ENCODE measurements around the gene SRP14.

The SRP14 gene

GRCh38 chr15:40052604-40053003, 13.6 kb upstream of the SRP14 start:
- in situ Hi-C loops (cut with MboI; ENCODE audit: low sequenced_read_pairs) = no loop called here

DNA sequence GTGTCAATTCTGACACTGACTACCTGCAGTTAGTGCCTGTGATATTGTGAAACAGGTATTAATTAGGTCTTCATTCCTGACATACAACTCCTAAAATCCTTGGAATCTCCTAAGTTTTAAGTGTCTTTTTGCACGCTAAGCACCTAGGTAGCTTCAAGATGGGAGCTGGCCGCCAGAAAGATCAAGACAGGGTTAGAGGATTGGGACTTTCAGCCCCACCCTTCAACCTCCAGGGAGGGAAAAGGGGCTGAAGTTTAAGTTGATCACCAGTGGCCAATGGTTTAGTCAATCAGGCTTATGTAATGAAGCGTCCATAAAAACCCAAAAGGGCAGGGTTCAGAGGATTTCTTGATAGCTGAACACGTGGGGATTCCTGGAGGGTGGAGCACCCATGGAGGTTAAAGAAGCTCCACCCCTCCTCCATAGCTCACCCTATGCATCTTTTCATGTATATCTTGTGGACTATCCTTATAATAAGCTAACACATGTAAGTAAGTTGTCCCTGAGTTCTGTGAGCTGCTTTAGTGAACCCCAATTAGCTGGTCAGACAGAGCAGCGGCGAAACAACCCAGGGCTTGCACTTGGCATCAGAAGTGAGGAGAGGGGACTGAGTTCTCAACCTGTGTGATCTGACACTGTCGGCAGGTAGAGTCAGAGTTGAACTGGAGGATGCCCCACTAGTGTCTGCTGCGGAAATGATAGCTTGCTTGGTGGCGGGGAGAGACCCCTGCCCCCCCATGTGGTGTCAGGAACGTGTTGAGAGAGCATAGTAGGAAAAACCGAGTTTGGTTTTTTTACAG, 12.8 kb upstream of the SRP14 start:
- in situ Hi-C loops (cut with MboI; ENCODE audit: low sequenced_read_pairs) = no loop called here

DNA sequence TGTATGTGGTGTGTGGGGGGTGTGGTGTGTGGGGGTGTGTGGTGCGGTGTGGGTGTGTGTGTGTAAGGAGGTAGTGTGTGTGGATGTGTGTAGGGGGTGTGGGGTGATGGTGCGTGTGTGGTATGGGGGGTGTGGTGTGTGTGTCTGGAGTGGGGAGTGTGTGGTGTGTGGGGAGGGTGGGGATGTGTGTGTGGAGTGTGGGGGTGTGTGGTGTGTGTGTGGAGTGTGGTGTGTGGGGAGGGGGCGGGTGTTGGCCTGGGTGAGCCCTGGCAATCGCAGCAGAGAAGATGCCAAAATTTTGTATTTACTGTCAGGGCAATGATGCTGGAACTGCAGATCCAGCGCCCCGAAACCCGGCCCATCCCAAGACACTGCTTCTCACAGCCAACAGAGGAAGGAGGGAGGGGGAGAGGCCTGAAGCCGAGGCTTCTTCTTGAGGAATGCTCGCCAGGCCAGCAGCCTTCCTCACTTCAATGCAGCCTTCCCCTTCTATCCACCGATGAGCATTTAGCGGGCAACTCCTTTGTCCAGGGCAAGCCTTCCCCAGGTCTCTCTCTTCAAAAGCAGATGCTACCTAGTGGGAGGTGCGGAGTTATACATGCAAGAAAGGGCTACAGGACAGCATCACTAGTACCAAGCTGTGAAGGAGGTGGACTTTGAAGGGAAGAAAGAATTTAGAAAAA, 11.9 kb upstream of the SRP14 start:
- in situ Hi-C loops (cut with MboI; ENCODE audit: low sequenced_read_pairs) = no loop called here

GRCh38 chr15:40048926-40049475, 10.0 kb upstream of the SRP14 start:
- in situ Hi-C loops (cut with MboI; ENCODE audit: low sequenced_read_pairs) = loop anchor here (5.0 to 25.0 kb wide), 2 partner anchors 48 to 138 kb away; no protein-coding TSS in a partner anchor

GRCh38 chr15:40048211-40048792, 9.3 kb upstream of the SRP14 start:
- in situ Hi-C loops (cut with MboI; ENCODE audit: low sequenced_read_pairs) = loop anchor here (5.0 to 25.0 kb wide), 2 partner anchors 49 to 139 kb away; no protein-coding TSS in a partner anchor

DNA sequence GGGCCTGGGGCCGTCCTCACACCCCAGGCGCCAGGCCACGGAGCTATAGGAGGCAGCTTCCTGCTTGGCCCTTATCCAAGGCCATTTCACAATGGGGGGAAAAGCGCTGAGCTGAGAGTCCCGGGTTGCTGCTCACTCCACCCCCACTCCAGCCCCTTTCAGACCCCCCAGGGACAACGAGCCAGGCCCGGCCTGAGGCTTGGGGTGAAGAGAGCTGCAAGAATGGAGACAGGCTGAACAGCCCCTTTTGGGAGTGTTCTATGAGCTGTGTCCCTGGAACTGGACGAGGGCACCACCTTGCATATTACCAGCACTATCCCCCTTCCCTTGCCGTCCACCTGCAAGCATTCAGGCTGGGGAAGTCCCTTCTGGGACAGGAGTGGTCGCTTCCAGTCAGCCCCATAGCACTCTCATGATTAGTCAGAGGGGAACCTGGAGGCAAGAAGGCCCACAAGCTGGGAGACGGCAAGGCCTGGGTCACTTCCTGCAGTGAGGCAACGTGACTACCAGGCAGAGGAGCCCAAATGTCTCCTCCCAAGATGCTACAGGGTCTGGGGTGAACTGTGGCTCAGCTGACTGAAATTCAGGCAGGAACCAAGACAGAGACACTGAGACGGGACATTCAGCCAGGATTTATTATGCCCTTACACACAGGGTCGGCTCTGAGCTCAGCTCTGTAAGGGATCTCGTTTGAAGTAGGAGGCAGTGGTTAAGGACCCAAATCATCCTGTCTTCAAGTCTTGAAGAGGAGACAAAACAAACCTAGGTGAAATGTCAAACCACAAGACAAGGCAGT, 8.6 kb upstream of the SRP14 start:
- in situ Hi-C loops (cut with MboI; ENCODE audit: low sequenced_read_pairs) = loop anchor here (5.0 to 25.0 kb wide), 2 partner anchors 50 to 140 kb away; no protein-coding TSS in a partner anchor

GRCh38 chr15:40046721-40047414, 7.9 kb upstream of the SRP14 start:
- in situ Hi-C loops (cut with MboI; ENCODE audit: low sequenced_read_pairs) = loop anchor here (5.0 to 25.0 kb wide), 2 partner anchors 50 to 140 kb away; no protein-coding TSS in a partner anchor

DNA sequence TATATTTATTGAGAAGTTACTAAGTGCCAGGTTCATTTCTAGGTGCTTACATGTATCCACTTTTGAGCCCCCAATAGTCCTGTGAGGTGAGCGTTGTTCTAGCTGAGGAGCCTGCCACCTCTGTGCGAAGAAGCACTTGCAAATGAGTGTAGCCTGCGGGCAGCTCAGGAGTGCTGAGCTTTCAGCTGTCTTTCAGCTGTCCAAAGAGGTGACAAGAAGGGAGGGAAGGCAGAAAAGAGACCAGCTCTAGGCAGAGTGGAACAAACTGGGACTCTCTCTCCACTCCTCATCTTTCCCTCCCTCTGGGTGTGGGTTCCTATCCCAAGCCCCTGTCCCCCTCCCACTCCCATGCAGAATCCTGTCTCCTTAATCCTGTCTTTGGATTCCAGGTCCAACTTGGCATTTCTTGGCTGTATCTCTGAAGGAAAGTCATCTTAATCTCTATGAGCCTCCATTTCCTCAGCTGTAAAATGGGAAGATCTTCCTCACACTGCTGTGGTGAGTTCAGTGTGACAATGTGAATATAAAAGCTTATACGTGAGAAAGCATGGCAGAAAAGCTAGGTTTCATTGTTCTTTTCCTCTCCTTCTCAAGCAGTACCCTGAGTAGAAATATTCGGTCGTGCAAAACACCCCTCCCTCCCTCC, 6.7 kb upstream of the SRP14 start:
- in situ Hi-C loops (cut with MboI; ENCODE audit: low sequenced_read_pairs) = loop anchor here (5.0 to 25.0 kb wide), 2 partner anchors 52 to 142 kb away; no protein-coding TSS in a partner anchor

DNA sequence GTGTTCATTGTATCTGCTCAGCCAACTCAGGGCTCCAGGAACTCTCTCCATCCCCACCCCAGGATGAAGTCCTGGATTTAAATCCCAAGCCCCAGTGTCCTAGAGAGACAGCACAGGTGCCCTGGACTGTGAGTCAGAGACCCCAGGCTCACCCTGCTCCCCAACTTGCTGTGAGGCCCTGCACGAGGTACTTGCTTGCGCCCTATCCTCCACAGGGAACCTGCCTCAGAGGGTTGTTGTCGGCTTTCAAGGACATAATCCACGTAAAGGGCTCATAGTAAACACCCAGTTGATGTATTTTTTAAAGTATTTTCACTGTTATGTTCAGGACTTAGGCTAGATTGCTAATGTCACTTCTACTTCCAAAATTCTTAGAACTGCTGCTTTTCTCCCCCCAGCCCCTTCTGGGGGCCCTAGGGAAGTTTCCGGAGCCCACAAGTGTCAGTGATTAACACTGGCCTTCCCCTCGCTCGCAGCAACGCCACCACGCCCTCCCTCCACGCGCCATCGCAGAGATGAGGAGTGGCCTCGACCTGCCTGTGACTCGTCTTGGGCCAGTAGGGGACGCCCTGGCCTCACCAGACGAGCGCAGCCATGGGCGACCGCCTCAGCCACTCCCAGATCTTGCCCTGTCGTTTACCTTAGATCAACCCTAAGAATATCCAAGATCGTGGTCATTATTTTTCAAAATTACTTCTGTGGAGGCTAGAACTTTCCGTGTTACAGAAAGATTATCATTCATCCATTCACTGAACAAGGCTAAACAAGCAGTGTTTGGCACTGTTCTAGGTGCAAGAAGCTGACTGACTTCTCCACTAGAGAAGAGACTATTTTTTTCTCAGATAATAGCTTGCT, 6.0 kb upstream of the SRP14 start:
- in situ Hi-C loops (cut with MboI; ENCODE audit: low sequenced_read_pairs) = loop anchor here (5.0 to 25.0 kb wide), 2 partner anchors 52 to 142 kb away; no protein-coding TSS in a partner anchor

GRCh38 chr15:40043927-40044716, 5.1 kb upstream of the SRP14 start:
- in situ Hi-C loops (cut with MboI; ENCODE audit: low sequenced_read_pairs) = loop anchor here (25.0 kb wide), 1 partner anchor 143 kb away; no protein-coding TSS in a partner anchor

- in situ Hi-C loops (cut with MboI; ENCODE audit: low sequenced_read_pairs) = loop anchor here (25.0 kb wide), 1 partner anchor 144 kb away; no protein-coding TSS in a partner anchor
Observed at GRCh38 chr15:40042791-40043320, 3.9 kb upstream of the SRP14 start.

GRCh38 chr15:40040770-40041169, 1.8 kb upstream of the SRP14 start:
- in situ Hi-C loops (cut with MboI; ENCODE audit: low sequenced_read_pairs) = loop anchor here (25.0 kb wide), 1 partner anchor 147 kb away; no protein-coding TSS in a partner anchor

DNA sequence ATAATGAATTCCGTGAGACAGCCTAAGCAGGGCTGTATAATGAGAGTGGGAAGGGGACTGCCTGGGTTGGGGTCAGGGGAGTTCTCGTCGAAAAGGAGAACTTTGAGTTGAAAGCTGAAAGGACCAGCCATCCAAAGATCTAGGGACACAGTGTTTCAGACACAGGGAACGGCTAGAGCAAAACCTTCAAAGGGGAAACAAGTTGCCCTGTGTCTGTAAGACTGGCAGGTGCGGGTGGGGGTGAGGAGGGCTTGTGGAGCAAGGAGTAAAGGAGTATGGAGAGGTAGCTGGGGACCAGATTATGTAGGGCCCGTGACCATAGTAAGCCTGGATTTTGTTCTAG, 1.3 kb upstream of the SRP14 start:
- in situ Hi-C loops (cut with MboI; ENCODE audit: low sequenced_read_pairs) = loop anchor here (25.0 kb wide), 1 partner anchor 147 kb away; no protein-coding TSS in a partner anchor

DNA sequence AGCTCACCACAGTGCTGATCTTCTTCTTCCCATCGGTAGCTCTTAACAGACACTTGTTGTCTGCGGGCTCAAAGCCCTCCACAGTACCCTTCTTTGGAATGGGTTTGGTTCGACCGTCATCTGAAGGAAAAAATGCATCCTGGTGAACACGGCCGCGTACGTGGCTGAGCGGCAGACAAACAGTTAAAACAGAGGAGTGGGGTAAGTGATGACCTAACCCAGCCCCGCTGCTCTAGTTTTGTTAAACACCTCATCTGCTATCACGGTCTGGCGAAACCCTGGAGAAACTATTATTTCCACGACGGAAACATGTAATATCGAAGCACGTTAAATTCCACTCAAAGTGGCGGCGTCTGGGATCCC, 725 bp downstream of the SRP14 start:
- in situ Hi-C loops (cut with MboI; ENCODE audit: low sequenced_read_pairs) = loop anchor here (25.0 kb wide), 1 partner anchor 149 kb away; no protein-coding TSS in a partner anchor

- in situ Hi-C loops (cut with MboI; ENCODE audit: low sequenced_read_pairs) = loop anchor here (25.0 kb wide), 1 partner anchor 150 kb away; no protein-coding TSS in a partner anchor
Observed at GRCh38 chr15:40037721-40038120, 1.3 kb downstream of the SRP14 start.

- in situ Hi-C loops (cut with MboI; ENCODE audit: low sequenced_read_pairs) = loop anchor here (25.0 kb wide), 1 partner anchor 152 kb away; no protein-coding TSS in a partner anchor
Observed at GRCh38 chr15:40035182-40035581, 3.8 kb downstream of the SRP14 start.

All from HL-60/S4 treated with phorbol 12-myristate 13-acetate at 8.2 ng/mL for 4 days and 3 days (cell line).